Measurements from ENCODE around the gene PXDN.
"Not testable (repeated sequence)": the region's sequence is repeated elsewhere in the genome, so short reads cannot be mapped to it uniquely, and the experiment has no call there.

PXDN gene

DNA sequence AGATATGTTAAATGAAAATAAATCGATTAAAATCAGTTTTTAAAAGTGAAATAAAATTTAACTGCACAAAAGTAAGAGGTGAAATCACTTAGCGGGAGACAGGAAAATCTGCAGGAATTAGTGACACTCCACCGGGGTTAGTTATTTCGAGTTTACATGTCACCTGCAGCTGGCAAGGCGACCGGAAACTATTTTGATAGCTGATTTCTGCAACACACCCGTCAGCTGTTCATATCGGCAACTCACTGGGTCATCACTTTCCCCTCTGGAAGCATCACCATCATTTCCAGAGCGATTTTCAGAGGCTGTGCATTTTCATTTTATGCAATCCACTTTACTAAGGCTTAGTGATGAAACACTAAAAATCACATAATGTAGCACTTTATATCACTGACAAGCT, 52.9 kb downstream of the PXDN start:
- no peaks in the 10 kb centered on the region for H3K36me3 Mint-ChIP-seq (ENCODE audit: low read depth)
- no peak overlapping the region for H3K4me3 Mint-ChIP-seq
- peaks cover 3% of the 10 kb centered on the region for H3K9me3 Mint-ChIP-seq
- no peaks in the 10 kb centered on the region for H3K4me1 Mint-ChIP-seq (ENCODE audit: low read depth)
- no peak overlapping the region for H3K27ac Mint-ChIP-seq
- H3K27me3 Mint-ChIP-seq (ENCODE audit: low read depth): no peaks in the 10 kb centered on the region

DNA sequence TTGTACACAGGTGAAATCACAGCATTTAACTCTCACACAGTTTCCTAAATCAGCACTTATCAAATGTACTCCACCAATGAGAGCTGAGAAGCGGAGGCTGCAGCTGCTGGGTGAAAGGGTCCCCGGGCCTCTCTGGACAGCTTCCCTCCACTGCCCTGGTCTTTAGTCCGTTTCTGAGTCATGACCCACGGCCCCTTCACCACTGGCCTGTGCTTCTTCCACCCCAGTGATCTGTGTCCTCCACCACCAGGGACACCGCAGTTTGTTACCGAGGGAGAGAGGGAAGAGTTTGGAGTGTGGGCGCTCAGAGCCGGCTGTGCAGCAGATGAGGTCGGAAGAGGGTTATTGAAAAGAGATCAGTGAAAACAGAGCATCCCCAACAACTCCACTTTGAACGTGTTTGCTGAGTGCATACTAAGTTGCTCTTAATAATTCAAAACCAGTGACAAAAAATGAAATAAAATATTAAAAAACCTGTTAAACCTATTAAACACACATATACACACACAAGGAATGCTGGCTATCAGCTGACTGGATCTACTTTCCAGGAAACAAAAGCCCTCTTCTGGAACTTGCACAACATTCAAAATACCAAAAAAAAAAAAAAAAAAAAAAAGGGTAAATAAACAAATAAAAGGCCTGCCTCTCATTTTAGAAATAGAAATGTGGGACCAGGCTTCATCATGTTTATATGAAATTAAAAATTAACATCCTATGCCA, 54.1 kb downstream of the PXDN start:
- no peaks in the 10 kb centered on the region for H3K27me3 Mint-ChIP-seq (ENCODE audit: low read depth)
- no peaks in the 10 kb centered on the region for H3K36me3 Mint-ChIP-seq (ENCODE audit: low read depth)
- H3K4me3 Mint-ChIP-seq: no peak overlapping the region
- H3K4me1 Mint-ChIP-seq (ENCODE audit: low read depth): no peaks in the 10 kb centered on the region
- H3K9me3 Mint-ChIP-seq: no peaks in the 10 kb centered on the region
- no peak overlapping the region for H3K27ac Mint-ChIP-seq

DNA sequence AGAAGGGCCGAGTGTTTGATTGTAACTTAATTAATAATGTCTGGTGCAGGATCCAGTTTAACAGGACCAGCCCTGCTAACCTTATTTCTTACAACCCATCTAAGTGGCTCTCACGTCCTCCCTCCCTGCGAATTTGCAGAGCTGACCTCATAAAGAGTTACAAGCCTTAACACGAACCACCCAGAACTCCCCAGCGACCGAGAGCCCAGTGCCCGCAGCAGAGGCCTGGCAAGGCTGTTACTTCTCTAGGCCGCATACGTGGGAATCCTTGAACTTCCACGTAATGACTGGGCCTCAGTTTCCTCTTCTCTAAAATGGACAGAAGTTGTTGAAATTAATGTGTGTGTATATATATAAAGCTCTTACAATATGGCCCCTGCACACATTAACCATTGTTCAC, 55.5 kb downstream of the PXDN start:
- Mint-ChIP-seq H3K27ac (no peak overlapping the region), H3K36me3 (ENCODE audit: low read depth) (no peaks in the 10 kb centered on the region), H3K4me1 (ENCODE audit: low read depth) (no peaks in the 10 kb centered on the region), H3K4me3 (no peak overlapping the region), H3K9me3 (no peaks in the 10 kb centered on the region), H3K27me3 (ENCODE audit: low read depth) (no peaks in the 10 kb centered on the region)

DNA sequence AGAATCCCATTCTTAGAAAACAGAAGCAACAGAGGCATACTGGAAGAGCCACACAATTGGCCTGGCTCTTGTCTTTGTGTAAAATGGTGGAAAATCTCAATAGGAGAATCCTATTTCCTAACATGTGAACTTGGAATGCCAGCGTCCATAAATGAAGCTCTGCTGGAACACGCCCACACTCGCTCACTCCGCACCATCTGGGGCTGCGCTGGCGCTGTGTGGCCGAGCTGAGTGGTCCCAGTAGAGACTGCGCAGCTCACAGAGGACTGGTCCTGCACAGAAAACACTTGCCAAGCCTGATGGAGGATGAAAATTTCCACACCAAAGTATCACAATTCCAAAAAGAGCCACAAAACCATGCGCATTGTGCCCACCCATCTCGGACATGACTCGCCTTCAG, 56.2 kb downstream of the PXDN start:
- H3K9me3 Mint-ChIP-seq: no peaks in the 10 kb centered on the region
- H3K27ac Mint-ChIP-seq: no peak overlapping the region
- no peaks in the 10 kb centered on the region for H3K4me1 Mint-ChIP-seq (ENCODE audit: low read depth)
- H3K4me3 Mint-ChIP-seq: no peak overlapping the region
- no peaks in the 10 kb centered on the region for H3K36me3 Mint-ChIP-seq (ENCODE audit: low read depth)
- H3K27me3 Mint-ChIP-seq (ENCODE audit: low read depth): no peaks in the 10 kb centered on the region

DNA sequence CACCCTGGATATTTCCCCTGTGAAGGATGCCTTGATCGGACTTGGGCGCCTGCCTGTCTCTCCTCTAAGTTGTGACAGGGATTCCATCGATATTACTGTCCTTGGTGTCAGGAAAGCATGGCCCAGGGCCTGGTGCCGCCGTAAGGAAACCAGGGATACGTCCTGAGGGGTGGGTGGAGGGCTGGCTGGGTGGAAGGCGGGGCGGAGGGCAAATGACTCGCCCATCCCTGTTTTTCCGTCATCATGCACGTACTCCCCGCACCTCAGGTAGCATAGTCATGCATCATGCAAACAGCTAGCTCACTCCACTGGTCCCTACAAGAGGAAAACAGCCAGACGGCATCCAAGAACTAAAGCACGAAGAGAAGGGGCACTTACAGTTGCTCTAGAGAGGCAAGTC, 57.1 kb downstream of the PXDN start:
- Mint-ChIP-seq H3K4me1 (ENCODE audit: low read depth) (no peaks in the 10 kb centered on the region), H3K27ac (no peak overlapping the region), H3K9me3 (no peaks in the 10 kb centered on the region), H3K36me3 (ENCODE audit: low read depth) (no peaks in the 10 kb centered on the region), H3K27me3 (ENCODE audit: low read depth) (no peaks in the 10 kb centered on the region), H3K4me3 (no peak overlapping the region)

DNA sequence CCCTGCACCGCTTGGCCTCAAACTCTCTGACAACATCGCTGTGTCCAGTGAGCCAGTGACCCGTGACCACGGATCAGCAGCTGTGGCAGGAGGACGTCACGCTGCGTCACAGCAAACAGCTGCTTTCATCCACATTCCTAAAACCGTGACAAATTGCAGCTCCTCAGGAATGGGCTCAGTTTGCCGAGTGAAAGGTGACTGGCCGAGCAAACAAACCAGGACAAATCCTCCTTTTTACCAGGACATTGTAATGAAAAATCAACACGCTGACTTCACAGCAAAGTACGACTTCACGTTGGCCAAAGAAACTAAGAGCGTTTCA, 57.6 kb downstream of the PXDN start:
- H3K9me3 Mint-ChIP-seq: no peaks in the 10 kb centered on the region
- no peak overlapping the region for H3K4me3 Mint-ChIP-seq
- no peak overlapping the region for H3K27ac Mint-ChIP-seq
- H3K27me3 Mint-ChIP-seq (ENCODE audit: low read depth): no peaks in the 10 kb centered on the region
- H3K36me3 Mint-ChIP-seq (ENCODE audit: low read depth): no peaks in the 10 kb centered on the region
- no peaks in the 10 kb centered on the region for H3K4me1 Mint-ChIP-seq (ENCODE audit: low read depth)

DNA sequence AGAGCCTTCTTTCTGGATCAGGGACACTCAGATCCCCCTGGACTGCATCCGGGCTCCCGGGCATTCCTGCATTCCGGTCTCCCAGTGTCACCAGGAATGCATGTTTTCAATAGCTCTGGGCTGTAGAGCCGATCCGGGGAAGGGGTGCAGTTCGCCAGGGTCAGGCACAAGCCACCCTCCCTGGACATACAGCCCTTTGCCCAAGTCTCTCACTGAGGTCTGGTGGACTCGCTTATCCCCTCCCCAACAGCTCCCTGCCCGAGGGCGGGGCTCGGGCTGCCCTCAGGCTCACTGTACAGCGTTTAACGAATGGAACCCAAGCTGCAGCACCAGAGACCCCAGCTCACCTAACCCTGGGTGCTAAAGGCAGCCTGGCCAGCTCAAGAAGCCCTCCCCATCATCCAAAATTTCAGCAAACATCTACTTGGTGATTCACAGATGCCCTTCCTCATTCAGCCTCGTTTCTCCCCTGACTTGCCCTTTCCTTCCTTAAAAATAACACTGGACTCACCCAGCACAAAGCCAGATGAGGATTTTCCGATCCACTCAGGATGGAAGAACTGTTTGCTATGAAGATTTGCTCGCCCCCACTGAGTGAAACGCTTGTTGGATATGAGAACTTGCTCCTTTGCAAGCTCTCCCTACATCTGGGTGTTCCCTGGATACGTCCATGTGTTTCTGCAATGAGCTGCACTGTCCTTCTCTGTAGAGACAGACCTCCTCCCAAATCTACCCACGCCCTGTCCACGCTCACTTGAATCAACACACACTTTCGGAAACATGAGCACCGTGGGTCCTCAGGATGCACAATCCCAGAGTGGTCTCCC, 58.1 kb downstream of the PXDN start:
- Mint-ChIP-seq H3K27me3 (ENCODE audit: low read depth) (no peaks in the 10 kb centered on the region), H3K4me3 (no peak overlapping the region), H3K9me3 (no peaks in the 10 kb centered on the region), H3K27ac (no peak overlapping the region), H3K36me3 (ENCODE audit: low read depth) (no peaks in the 10 kb centered on the region), H3K4me1 (ENCODE audit: low read depth) (no peaks in the 10 kb centered on the region)

DNA sequence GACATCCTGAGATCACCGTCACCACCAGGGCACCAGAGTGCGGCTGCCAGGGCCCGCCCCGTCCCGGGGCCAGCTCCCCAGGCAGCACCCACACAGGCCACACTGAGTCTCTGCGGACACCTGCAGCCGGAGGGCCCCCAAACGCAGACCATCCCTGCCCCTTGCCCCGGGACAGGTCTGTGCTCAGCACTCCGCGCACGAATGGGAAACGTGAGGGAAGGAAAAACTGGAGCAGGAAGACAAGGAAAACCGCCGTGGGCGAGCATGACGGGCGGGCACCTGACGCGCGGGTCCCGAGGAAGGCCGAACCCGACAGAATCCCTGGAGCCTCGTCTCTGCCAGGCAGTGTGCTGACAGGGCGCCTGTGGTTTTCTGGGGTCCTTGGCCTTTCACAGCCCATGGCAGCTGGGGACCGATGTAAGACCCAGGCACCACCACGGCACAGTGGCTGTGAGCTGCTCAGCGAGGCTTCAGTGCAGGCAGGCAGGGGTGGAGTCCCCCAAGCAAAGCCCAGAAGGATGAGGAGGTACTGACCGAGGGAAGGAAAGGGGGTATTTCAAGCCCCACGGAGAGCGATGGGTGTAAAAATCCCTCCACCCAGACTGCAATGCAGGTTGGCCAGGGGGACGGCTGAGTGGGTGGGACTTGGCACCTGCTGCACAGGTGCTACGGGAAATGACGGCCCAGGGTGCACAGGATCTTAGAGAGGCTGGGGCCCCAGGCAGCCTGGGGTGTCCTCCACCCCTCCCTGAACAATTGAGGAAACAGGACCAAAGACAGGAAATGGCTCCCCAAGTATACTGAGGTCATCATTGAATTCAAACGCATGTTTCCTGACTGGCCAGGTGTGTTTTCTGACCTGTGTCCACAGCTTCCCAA, 59.0 kb downstream of the PXDN start:
- H3K4me3 Mint-ChIP-seq: no peak overlapping the region
- no peaks in the 10 kb centered on the region for H3K27me3 Mint-ChIP-seq (ENCODE audit: low read depth)
- H3K36me3 Mint-ChIP-seq (ENCODE audit: low read depth): no peaks in the 10 kb centered on the region
- no peak overlapping the region for H3K27ac Mint-ChIP-seq
- H3K4me1 Mint-ChIP-seq (ENCODE audit: low read depth): no peaks in the 10 kb centered on the region
- H3K9me3 Mint-ChIP-seq: no peaks in the 10 kb centered on the region

DNA sequence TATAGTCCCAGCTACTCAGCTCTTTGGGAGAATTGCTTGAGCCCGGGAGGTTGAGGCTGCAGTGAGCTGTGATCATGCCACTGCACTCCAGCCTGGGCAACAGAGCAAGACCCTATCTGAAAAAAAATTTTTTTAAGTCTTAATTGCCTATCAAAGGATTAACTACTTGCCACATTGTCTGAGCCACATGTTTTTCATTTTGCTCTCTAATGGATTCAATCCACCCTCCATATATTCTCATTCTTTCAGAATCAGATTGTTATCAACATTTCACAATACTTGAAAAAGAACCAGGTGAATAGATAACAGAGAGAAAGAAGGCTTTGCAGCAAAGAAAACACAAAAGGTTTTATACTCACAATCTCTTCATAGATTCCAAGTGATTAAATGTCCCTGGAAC, 61.0 kb downstream of the PXDN start:
- Mint-ChIP-seq H3K27ac (no peak overlapping the region), H3K27me3 (ENCODE audit: low read depth) (no peaks in the 10 kb centered on the region), H3K36me3 (ENCODE audit: low read depth) (no peaks in the 10 kb centered on the region), H3K4me1 (ENCODE audit: low read depth) (no peaks in the 10 kb centered on the region), H3K9me3 (no peaks in the 10 kb centered on the region), H3K4me3 (no peak overlapping the region)

DNA sequence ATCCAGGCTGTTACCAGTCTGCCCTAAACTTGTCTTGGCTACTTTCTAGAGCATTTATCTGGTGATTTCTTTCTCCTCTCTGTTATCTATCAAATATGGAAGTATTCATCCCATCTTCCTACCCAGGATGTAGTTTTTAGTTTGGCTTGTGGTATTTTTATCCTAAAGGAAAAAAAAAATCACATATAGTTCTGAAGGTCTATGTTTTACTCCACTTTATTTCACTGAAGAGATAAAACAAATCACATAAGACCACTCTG, 62.2 kb downstream of the PXDN start:
- H3K4me3 Mint-ChIP-seq: no peak overlapping the region
- no peaks in the 10 kb centered on the region for H3K27me3 Mint-ChIP-seq (ENCODE audit: low read depth)
- no peaks in the 10 kb centered on the region for H3K36me3 Mint-ChIP-seq (ENCODE audit: low read depth)
- H3K4me1 Mint-ChIP-seq (ENCODE audit: low read depth): no peaks in the 10 kb centered on the region
- H3K27ac Mint-ChIP-seq: no peak overlapping the region
- H3K9me3 Mint-ChIP-seq: no peaks in the 10 kb centered on the region

DNA sequence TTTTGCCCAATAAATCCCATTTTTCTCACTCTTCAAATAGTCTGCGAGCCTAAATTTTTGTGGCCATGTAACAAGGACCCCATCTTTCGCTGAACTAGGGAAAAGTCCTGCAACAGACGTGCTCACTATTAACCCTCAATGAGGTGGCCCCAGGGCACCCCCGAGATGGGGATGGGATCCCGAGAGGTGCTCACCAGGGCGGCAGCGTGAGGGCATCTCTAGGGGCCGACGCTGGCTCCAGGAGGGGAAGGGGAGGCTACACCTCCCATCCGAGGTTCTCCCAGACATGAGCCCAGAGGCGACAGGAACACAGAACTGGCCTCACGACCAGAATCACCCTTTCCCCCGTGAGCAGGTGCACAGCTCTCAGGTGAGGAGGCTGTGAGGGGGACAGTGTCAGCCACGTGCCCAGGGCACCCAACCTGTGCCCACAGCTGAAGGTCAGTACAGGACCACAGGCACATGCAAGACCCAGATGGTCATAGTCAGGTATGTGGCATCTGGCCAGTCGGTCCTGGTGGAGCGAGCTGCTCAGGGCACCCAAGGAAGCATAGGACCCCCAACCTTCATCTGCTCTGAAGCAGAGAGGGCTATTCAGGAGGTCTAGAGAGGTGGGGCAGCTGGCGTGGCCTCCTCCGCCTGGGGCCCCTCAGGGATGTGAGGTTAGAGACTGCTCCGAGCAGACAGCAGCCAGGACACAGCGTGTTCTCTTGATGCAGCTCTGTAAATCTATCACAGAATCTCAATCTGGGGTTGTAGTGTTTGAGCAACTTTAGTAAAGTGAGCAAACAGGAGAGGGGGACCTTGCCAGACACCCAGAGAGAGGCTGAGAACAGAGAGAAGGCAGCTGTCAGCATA, 62.8 kb downstream of the PXDN start:
- Mint-ChIP-seq H3K4me3 (no peak overlapping the region), H3K9me3 (no peaks in the 10 kb centered on the region), H3K4me1 (ENCODE audit: low read depth) (no peaks in the 10 kb centered on the region), H3K27ac (no peak overlapping the region), H3K27me3 (ENCODE audit: low read depth) (no peaks in the 10 kb centered on the region), H3K36me3 (ENCODE audit: low read depth) (no peaks in the 10 kb centered on the region)

DNA sequence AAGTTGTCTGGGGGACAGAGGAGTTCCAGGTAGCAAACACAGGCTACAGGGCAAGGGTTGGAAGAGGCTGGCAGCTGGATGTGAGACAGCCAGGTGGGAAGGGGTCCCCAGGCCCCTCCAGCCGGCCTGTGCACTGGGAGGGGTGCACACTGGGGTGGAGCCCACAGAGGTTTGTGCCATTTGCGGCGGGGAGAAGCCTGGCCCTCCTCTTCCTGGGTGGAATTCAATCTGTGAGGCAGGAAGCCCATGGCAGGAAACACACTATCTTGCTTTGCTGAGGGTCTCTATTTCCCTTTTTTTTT, 63.3 kb downstream of the PXDN start:
- Mint-ChIP-seq H3K4me3 (no peak overlapping the region), H3K27ac (no peak overlapping the region), H3K9me3 (no peaks in the 10 kb centered on the region), H3K4me1 (ENCODE audit: low read depth) (no peaks in the 10 kb centered on the region), H3K27me3 (ENCODE audit: low read depth) (no peaks in the 10 kb centered on the region), H3K36me3 (ENCODE audit: low read depth) (no peaks in the 10 kb centered on the region)

DNA sequence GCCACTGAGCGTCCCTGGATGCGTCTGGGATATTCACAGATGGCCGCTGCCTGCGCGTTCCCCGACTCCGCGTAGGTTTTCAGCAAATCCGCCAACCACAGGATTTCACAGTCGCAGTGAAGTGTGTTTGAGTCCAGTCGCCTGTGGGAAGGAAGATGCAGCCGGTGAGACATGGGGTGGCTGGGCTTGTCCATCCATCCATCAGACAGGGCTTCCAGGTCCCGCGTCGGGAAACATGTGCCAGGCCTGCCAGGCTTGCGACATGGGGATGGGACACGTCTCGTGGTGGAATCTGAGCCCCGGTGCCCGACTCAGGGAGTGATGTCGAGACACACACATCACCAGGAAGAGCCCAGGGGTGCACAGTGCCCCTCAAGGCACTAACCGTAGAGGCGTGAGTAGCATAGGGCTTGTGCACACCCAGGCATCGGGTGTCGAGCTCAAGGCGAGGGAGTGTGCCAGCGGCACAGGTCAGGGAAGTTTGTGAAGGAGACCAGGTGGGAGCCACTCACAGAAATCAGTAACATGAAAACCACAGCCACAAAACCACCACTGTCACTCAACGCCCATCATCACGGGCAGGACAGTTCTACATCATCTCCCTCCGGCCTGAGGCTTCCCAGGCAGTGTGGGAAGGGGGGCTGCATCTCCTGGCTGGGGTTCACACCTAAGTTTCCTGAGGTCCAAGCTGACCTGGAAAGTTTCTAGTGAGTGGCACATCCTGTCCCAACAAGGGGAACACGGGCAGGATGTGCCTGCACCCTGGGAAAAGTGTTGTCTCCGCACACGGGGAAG, 63.9 kb downstream of the PXDN start:
- Mint-ChIP-seq H3K9me3 (no peaks in the 10 kb centered on the region), H3K27me3 (ENCODE audit: low read depth) (no peaks in the 10 kb centered on the region), H3K27ac (no peak overlapping the region), H3K36me3 (ENCODE audit: low read depth) (no peaks in the 10 kb centered on the region), H3K4me1 (ENCODE audit: low read depth) (no peaks in the 10 kb centered on the region), H3K4me3 (no peak overlapping the region)

DNA sequence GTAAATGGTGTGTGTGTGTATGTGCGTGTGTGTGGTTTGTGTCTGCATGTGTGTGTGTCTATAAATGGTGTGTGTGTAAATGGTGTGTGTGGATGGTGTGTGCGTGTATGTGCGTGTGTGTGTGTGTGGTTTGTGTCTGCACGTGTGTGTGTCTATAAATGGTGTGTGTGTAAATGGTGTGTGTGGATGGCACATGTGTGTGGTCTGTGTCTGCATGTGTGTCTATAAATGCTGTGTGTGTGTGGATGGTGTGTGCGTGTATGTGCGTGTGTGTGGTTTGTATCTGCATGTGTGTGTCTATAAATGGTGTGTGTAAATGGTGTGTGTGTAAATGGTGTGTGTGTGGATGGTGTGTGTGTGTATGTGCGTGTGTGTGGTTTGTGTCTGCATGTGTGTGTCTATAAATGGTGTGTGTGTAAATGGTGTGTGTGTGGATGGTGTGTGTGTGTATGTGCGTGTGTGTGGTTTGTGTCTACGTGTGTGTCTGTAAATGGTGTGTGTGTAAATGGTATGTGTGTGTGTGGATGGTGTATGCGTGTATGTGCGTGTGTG, 64.8 kb downstream of the PXDN start:
- not testable (repeated sequence) for H3K4me1 Mint-ChIP-seq (ENCODE audit: low read depth); H3K36me3 Mint-ChIP-seq (ENCODE audit: low read depth); H3K27ac Mint-ChIP-seq; H3K27me3 Mint-ChIP-seq (ENCODE audit: low read depth); H3K9me3 Mint-ChIP-seq; H3K4me3 Mint-ChIP-seq
